Fibroblast of lung (primary cell): ENCODE measurements around the gene BUD23.
"Not testable (repeated sequence)": the region's sequence is repeated elsewhere in the genome, so short reads cannot be mapped to it uniquely, and the experiment has no call there.

Experiments
- CTCF ChIP-seq, 2 donors: IDR thresholded peaks in 1 of 2; conservative IDR thresholded peaks in 1 of 2; 1 replicate in 1 of 2; 2 replicates in 1 of 2; pipeline ENCODE4 v1.5.1; 2011 to 2012; ENCODE audit warnings: low read length in 2 of 2, control low read depth in 1 of 2, inconsistent platforms in 1 of 2, low read depth in 1 of 2, mild to moderate bottlenecking in 1 of 2
- EZH2 ChIP-seq: IDR thresholded peaks from 2 replicates; pipeline ENCODE4 v1.5.1; 2012; ENCODE audit warnings: low read length, control low read depth, mild to moderate bottlenecking; ENCODE audit errors: missing control alignments

- not testable (repeated sequence) for TF ChIP-seq CTCF (conservative IDR thresholded peaks at IDR 0.05 in 1 of 2, IDR thresholded peaks at IDR 0.05 in 1 of 2; ENCODE audit: low read depth in 1 of 2, low read length in 2 of 2); EZH2
Measured at GRCh38 chr7:73676062-73676461, 7.3 kb upstream of the BUD23 start.
